Nephron (organoid): ENCODE measurements around the gene DCTN2.

Source experiments
- H3K27ac Mint-ChIP-seq, 3 experiments: 2 replicates each; pipeline ENCODE4 v1.8.0; 2020; ENCODE audit warnings: mixed read lengths in 3 of 3, mild to moderate bottlenecking in 2 of 3, moderate library complexity in 1 of 3
- H3K27me3 Mint-ChIP-seq: 2 replicates; pipeline ENCODE4 v1.8.0; 2021; ENCODE audit warnings: low read depth, mild to moderate bottlenecking, moderate library complexity, mixed read lengths
- H3K36me3 Mint-ChIP-seq: 2 replicates; pipeline ENCODE4 v1.8.0; 2020; ENCODE audit warnings: low read depth, mixed read lengths
- H3K4me1 Mint-ChIP-seq: 2 replicates; pipeline ENCODE4 v1.8.0; 2020; ENCODE audit warnings: mixed read lengths
- H3K4me3 Mint-ChIP-seq, 3 experiments: 2 replicates each; pipeline ENCODE4 v1.8.0; 2020; ENCODE audit warnings: mild to moderate bottlenecking in 3 of 3, mixed read lengths in 3 of 3, moderate library complexity in 2 of 3
- H3K9me3 Mint-ChIP-seq: 2 replicates; pipeline ENCODE4 v1.8.0; 2020; ENCODE audit warnings: mixed read lengths
- TF ChIP-seq, protein P1 (sequence below), 3 experiments: fragments of 200-600 bp; sonication (generic); IDR thresholded peaks; one replicate each; pipeline ENCODE4 v1.5.0; 2021; ENCODE audit warnings: antibody characterized with exemption in 3 of 3; ENCODE audit not compliant: unreplicated experiment in 3 of 3

The DCTN2 gene

DNA sequence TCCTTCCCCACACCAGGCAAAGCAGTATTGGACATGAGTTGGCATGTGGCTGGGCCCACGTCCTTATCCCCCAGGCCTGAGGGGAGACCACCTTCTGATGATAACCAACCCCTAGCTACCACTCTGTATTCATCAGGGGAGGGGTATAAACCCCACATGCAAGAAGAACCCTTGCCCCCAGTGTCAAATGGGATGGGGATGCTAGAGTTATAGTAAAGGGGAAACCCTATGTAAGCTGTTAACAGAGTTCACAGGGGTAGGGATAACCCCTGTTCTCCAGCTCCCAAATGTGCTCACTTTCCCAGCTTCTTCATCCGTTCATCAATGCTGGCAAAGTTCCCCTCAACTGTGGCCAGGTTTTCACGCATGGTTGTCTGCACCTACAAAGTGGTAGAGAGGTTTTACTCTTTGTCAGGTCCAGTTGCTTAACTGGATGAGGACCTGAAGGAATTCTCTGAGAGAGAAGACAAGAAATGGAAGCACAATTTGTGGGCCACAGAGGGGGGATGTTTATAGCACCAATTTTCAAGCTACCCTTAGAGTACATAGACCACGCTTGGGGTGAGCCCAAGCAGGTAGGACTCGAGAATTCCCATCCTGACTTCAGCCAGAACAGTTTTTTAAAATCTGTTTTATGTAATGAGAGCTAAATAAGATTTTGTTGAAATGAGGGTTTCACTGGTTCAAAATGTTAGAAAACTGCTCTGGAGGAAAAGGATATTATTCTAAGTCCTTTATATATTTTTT, 16.4 kb downstream of the DCTN2 start:
- Mint-ChIP-seq H3K27ac (peak overlapping the region in 1 of 3 experiments; percentile 15), H3K4me3 (no peak overlapping the region), H3K4me1 (no peaks in the 10 kb centered on the region), H3K9me3 (no peaks in the 10 kb centered on the region), H3K36me3 (peaks cover 69% of the 10 kb centered on the region), H3K27me3 (no peaks in the 10 kb centered on the region)
- TF ChIP-seq, protein P1, sequence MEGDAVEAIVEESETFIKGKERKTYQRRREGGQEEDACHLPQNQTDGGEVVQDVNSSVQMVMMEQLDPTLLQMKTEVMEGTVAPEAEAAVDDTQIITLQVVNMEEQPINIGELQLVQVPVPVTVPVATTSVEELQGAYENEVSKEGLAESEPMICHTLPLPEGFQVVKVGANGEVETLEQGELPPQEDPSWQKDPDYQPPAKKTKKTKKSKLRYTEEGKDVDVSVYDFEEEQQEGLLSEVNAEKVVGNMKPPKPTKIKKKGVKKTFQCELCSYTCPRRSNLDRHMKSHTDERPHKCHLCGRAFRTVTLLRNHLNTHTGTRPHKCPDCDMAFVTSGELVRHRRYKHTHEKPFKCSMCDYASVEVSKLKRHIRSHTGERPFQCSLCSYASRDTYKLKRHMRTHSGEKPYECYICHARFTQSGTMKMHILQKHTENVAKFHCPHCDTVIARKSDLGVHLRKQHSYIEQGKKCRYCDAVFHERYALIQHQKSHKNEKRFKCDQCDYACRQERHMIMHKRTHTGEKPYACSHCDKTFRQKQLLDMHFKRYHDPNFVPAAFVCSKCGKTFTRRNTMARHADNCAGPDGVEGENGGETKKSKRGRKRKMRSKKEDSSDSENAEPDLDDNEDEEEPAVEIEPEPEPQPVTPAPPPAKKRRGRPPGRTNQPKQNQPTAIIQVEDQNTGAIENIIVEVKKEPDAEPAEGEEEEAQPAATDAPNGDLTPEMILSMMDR (IDR thresholded peaks at IDR 0.05; ENCODE audit: unreplicated experiment in 3 of 3) = no peak

DNA sequence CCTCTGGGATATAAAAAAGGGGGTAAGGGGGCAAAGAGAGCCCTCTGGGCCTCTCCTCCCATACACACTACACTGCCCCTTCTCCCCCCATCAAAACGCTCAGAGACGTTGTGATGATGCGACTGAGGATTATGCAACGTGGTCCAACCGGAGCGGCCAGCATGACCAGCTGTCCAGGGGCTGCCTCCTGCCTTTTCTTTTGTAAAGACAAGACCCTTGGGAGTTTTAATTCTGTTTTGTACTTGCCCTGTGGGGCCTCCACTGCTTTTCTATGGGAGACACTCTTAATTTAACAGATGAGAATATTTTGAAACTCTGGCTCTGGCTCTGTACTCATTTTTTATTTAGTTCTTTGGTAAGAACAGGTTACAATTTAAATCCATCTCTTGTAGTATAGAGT, 17.2 kb downstream of the DCTN2 start:
- peaks cover 64% of the 10 kb centered on the region for H3K36me3 Mint-ChIP-seq
- TF ChIP-seq, protein P1 (IDR thresholded peaks at IDR 0.05; ENCODE audit: unreplicated experiment in 3 of 3) = no peak
- no peak overlapping the region for H3K4me3 Mint-ChIP-seq
- H3K27me3 Mint-ChIP-seq = no peaks in the 10 kb centered on the region
- peak overlapping the region in 2 of 3 experiments; percentile 13 to 15 for H3K27ac Mint-ChIP-seq
- H3K4me1 Mint-ChIP-seq = no peaks in the 10 kb centered on the region
- no peaks in the 10 kb centered on the region for H3K9me3 Mint-ChIP-seq

DNA sequence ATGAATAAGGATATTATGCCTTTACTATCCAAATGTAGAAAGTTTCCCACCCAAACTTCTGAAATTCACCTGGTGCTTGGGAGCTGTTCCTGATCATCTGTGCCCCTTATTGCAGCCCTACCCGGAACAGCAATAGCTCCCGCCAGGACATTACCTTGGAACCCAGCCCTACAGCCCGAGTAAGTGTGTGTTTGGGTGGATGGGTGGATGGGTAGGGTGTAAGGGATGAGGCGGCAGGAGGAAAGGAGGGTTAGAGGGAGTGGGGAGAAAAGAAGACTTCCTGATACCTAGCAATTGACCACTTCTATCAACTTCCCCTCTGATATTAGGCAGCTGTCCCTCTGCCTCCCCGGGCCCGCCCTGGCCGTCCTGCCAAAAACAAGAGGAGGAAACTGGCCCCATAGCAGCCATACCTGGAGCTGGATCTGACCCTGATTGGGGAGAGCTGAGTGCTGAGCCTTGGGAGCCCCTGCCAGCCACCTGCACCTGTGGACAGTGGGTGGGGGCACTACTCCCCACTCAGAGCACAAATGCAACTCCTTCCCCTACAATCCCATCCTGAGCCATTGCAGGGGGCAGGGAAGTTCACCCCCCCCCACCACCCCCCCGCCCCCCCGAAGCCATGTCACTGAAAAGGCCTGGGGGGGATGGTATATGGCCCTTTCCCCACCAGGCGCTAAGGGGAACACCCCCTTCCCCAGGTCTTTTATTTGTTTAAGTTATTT, 18.0 kb downstream of the DCTN2 start:
- peaks cover 7% of the 10 kb centered on the region for H3K4me1 Mint-ChIP-seq
- H3K27ac Mint-ChIP-seq = peak overlapping the region in 1 of 3 experiments; percentile 15
- H3K4me3 Mint-ChIP-seq = peak overlapping the region in 1 of 3 experiments; percentile 25
- H3K9me3 Mint-ChIP-seq = no peaks in the 10 kb centered on the region
- no peaks in the 10 kb centered on the region for H3K27me3 Mint-ChIP-seq
- H3K36me3 Mint-ChIP-seq = peaks cover 63% of the 10 kb centered on the region
- TF ChIP-seq, protein P1 (IDR thresholded peaks at IDR 0.05; ENCODE audit: unreplicated experiment in 3 of 3) = no peak

DNA sequence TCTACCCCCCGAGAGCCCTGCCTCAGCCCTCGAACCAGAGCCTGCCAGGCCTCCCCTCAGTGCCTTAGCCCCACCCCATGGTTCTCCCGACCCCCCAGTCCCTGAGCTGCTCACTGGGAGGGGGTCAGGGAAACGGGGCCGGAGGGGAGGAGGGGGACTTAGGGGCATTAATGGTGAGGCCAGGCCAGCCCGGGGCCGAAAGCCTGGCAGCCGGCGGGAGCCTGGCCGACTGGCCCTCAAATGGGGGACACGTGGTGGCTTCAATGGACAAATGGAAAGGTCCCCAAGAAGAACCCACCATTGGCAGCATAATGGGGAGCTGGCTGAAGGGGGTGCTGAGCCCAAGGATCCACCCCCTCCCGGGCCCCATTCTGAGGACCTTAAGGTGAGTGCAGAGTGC, 18.8 kb downstream of the DCTN2 start:
- Mint-ChIP-seq H3K36me3 (peaks cover 55% of the 10 kb centered on the region), H3K9me3 (no peaks in the 10 kb centered on the region), H3K27me3 (no peaks in the 10 kb centered on the region), H3K4me3 (no peak overlapping the region), H3K4me1 (peaks cover 15% of the 10 kb centered on the region), H3K27ac (no peak overlapping the region)
- TF ChIP-seq, protein P1 (IDR thresholded peaks at IDR 0.05; ENCODE audit: unreplicated experiment in 3 of 3) = no peak

DNA sequence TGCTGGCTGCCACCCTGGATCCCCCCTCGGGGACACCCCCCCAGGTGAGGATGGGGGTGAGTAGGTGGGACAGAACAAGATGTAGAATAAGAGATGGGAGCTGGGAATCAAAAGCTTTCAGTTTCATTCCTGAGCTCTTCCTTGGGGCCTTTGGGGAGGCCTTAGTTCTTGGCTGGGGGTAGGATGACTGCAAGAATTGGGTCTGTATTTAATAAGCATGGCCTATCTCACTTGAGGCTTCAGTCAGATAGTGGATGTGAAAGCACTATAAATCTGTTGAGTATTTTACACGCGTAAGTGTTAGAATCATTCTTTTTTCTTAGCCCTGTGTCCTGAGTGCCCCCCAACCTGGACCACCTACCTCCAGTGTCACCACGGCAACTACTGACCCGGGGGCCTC, 19.8 kb downstream of the DCTN2 start:
- Mint-ChIP-seq H3K4me1 (peaks cover 18% of the 10 kb centered on the region), H3K36me3 (peaks cover 45% of the 10 kb centered on the region), H3K27me3 (no peaks in the 10 kb centered on the region), H3K4me3 (peak overlapping the region; percentile 13 to 40 (median 35)), H3K9me3 (no peaks in the 10 kb centered on the region), H3K27ac (peak overlapping the region in 1 of 3 experiments; percentile 24)
- TF ChIP-seq, protein P1 (IDR thresholded peaks at IDR 0.05; ENCODE audit: unreplicated experiment in 3 of 3) = no peak
